Stimulated activated CD4-positive, alpha-beta T cell treated with anti-CD3 and anti-CD28 coated beads, Interleukin-15, amount 100 ng/mL, for 1 hour (primary cell): ENCODE measurements around the gene LRP1B.

ENCODE experiments used
- DNase-seq, 2 donors: peaks; one replicate each; pipeline ENCODE4 v3.0.0-alpha.2; 2020; ENCODE audit warnings: low read depth in 1 of 2, low spot score in 1 of 2

The LRP1B gene

GRCh38 chr2:141959016-141959415 is 171.8 kb downstream of the LRP1B start:
- no peak for DNase-seq

DNA sequence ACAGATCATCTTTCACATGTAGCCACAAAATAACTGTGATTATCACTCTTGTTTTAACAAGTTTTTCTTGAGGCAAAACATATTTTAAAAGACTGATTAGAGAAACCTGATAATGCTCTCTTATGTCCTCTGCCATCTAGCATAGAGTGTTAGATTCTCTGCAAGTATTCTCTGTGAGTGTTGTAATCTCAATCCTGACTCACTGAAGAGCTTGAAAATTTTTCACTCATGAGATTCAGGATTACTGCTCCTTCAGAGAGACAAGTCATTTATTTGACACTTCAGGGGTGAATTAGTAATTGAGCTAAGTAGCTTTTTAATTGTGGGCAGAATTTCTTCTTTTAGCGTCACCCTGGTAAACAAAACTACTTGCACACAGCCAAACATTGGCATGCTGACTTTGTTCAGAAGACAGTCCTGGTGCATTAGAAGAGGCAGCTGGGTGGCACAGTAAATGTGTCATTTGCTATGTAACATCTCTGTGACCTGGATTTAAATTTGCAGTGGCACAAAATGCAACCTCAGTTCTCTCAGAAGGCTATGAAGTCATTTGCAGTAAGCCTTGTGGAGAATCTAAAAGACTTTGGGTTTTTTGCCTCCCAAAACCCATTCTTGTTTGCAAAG is 172.9 kb downstream of the LRP1B start:
- DNase-seq: no peak

DNA sequence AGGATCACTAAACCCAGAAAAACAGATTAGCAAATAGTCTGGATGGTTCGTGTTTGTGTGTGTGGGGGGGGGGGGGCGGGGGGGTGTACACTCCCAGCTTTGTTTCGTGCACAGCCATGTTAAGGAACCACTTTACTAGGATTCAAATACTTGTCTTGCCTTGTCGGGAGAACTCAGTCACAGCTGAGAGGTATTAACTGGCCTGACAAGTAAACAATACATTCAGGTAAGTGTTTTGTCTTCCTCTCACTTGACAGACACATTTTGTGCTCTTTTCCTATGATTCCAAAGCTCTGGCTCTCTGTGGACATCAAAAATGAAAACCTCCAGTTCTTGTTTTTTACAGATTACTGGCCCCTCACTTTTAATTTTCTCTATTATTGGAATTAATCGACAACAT is 173.5 kb downstream of the LRP1B start:
- DNase-seq: no peak

GRCh38 chr2:141947396-141948114 is 183.3 kb downstream of the LRP1B start:
- no peak for DNase-seq

GRCh38 chr2:141946016-141946415 is 184.8 kb downstream of the LRP1B start:
- no peak for DNase-seq

- no peak for DNase-seq
Observed at GRCh38 chr2:141943918-141944317, 186.9 kb downstream of the LRP1B start.

DNA sequence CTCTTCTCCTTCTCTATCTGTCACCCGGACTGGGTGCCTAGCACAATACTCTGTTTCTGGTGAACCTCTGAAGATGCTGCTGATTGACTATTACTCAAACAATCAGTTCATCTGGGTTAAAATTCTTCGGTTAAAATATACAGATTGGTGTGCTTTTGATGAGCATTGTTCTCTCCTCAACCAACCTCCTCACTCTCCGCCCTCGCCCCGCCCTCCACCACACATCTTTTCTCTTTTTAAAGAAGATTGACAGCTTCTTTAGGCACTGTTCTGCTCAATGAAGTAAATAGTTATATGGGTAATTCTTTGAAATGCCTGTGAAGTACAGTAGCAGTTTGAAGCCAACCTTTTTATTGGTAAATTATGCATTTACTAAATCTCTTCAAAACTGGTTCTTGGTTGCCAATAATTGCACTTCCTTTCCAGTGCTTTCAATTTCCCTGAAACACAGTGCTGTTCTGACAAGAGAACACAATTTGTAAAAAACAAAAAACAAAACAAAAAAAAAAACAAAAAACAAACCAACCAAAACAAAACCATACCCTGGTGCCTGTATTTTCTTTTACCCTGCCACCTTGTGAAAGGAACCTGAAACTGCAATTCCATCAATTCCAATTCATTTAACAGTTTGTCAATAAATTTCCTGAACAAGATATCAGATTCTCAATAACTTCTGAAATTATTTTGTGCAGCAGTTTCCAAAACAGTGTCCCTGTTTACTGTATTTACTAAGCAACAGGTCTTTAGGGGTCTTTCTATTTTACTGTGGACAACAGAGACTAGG is 188.6 kb downstream of the LRP1B start:
- no peak for DNase-seq

DNA sequence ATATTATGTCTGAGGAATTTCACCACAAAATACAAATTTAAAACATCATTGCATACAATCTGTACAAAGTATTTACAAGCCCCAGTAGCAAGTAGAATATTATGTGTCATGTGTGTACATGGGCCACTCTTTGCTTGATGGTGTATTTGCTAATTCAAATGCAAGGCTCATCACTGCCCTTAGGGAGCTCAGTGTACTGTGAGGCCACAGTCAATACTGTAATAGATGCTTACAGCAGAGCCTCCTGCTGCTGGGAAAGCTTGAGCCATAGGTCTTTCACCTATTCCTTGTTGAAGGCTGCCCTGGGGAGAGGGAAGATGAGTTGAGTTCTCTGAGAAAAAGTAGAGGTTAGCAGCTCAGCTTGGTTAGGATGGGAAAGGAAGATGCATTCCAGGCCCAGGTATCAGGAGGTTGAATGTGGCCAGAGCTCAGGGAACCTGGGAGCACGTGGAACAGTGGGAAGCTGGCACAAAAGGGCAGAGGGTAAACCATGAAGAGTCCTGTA is 189.6 kb downstream of the LRP1B start:
- no peak for DNase-seq

DNA sequence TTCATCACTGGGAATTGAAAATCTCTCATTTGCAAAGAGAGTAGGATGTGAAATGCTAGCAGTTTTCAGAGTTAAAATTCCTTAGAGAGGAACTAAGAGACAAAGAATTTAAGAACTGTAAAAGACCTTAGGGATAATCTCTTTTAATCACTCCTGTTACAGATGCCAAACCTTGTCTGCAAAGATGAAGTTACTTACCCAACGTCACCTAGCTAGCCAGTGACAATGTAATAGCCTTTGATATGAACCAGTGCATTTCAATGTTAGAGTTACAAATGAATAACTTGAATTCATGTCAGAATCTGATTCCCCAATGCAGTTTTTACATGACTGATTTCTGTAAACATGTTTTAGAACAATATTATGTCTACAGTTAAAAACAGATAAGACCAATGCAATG is 190.1 kb downstream of the LRP1B start:
- DNase-seq: no peak

DNA sequence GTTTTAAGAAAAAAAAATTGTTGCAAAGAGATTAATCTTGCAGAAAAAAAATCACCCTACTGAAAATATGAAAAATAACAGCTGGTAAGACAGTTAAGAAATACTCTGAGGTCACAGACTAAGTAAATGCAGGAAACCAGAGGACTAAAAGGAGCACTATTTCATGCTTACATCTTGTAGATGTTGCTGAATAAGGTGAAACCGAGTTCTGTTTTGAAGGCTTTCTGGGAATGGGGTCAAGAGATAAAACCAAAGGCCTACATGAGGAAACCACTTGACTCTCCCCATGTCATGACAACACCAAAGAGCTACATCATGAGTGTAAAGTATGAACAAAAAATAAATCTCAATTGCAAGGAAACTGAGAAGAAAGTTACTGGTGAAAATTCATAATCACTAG is 197.6 kb downstream of the LRP1B start:
- DNase-seq: no peak

- DNase-seq: no peak
Observed at GRCh38 chr2:141932261-141932660, 198.6 kb downstream of the LRP1B start.

- no peak for DNase-seq
Observed at GRCh38 chr2:141931797-141932196, 199.0 kb downstream of the LRP1B start.

- DNase-seq: no peak
Observed at GRCh38 chr2:141930803-141931202, 200.0 kb downstream of the LRP1B start.

- no peak for DNase-seq
Observed at GRCh38 chr2:141929331-141930252, 201.2 kb downstream of the LRP1B start.

DNA sequence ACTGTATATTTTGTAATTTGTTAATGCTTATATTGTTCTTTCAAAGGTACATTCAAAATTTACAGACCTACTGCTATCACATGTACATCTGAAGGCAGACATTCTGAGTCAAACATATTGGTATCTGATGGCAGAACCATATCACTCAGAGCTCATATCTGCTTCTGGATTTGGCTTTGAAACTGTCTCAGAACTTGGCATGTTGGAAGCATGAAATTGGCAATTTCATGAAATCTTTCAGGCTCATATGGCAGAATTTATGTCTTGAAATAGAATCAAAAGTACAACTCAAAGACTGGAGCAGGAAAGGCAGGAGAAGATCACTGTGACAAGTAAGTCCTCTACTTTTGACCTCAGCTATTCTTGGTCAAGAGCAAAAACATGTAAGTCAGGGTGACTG is 202.3 kb downstream of the LRP1B start:
- DNase-seq: no peak

DNA sequence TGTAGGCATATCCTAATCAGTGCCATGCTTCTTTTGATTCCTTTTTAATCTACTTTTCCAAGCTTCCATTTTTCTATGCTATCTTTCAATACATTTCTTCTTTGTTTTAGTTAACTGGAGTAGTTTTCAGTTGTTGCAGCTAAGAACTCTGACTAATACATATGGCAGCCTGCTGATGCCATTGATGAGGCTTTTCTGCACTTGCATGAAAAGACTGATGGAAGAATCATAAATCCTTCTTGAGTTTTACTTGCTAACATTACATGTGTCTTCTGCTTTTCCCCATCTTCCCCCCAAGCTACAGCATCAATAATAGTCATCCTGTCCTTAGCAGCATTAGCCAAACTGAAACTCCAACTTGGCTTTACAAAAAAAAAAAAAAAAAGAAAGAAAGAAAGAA is 203.3 kb downstream of the LRP1B start:
- DNase-seq: no peak

- DNase-seq: no peak
Observed at GRCh38 chr2:141925511-141925910, 205.3 kb downstream of the LRP1B start.

DNA sequence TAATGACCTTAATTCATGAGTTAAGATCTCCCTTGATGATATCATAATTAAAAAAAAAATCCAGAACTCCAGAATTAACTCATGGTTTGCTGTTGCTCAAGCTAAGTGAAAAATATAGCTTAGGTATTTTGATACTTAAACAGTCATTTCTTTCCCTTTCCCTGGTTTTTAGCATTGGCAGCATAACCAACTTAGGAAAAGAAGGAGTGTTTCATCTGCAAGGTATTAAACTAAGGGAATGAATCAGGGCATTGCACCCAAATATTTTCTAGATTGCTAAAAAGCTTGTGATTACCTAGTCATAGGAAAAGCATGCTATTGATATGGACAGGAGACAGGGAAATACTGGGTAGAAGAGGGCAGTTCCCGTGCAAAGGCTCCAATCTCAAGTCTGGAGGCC is 207.2 kb downstream of the LRP1B start:
- no peak for DNase-seq

- no peak for DNase-seq
Observed at GRCh38 chr2:141911485-141912066, 219.2 kb downstream of the LRP1B start.

DNA sequence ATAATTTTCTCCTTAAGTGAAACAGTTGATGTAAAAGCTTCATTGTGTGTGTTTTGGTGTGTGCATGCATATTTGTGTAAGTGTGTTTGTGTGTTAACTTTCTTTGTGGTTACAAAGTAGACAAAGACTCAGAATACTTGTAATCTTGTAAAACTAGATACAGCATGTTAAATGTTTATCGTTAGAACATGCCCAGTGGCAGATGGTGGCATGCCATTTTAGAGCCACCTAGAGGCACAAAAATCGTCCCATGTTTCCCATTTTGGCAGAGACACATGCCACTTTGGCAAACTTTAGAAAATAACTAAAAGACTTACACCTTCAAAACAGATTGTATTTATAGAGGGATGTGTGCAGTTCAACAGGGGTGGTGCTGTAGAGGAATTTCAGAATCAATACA is 224.1 kb downstream of the LRP1B start:
- DNase-seq: no peak

GRCh38 chr2:141900826-141901225 is 230.0 kb downstream of the LRP1B start:
- no peak for DNase-seq
